HepG2 (cell line): Measurements from ENCODE around the gene ACTN1. TPM values are rescaled to one million over a fixed set of nuclear protein-coding genes. Genes with fewer than 3 reads are reported as not detected.

Experiments
- ADNP ChIP-seq: sonication (generic); formaldehyde crosslinking; IDR thresholded peaks from 2 replicates; pipeline ENCODE4 v1.4.0; 2020; ENCODE audit warnings: missing genetic modification reagents
- ASH2L ChIP-seq: fragments of 300-600, 200-600 bp; sonication (generic); IDR thresholded peaks from 2 replicates; pipeline ENCODE4 v1.7.0; 2017; ENCODE audit warnings: low read depth, mild to moderate bottlenecking, moderate library complexity, mixed read lengths, low read length; ENCODE audit not compliant: insufficient read length
- ELK4 ChIP-seq: sonication (generic); formaldehyde crosslinking; IDR thresholded peaks from 2 replicates; pipeline ENCODE4 v1.9.0; 2021; ENCODE audit warnings: missing genetic modification reagents, borderline replicate concordance
- HNF4G ChIP-seq, 2 experiments: sonication (generic) in 1 of 2; formaldehyde crosslinking in 1 of 2; IDR thresholded peaks; 2 replicates each; pipeline versions ENCODE4 v1.4.0 to v1.6.1; 2011 to 2020; ENCODE audit warnings: borderline replicate concordance in 2 of 2, low read depth in 2 of 2, mild to moderate bottlenecking in 2 of 2, low read length in 1 of 2, missing genetic modification reagents in 1 of 2, moderate library complexity in 1 of 2
- NFIB ChIP-seq: sonication (generic); formaldehyde crosslinking; IDR thresholded peaks from 2 replicates; pipeline ENCODE4 v1.9.0; 2021; ENCODE audit warnings: missing genetic modification reagents, mild to moderate bottlenecking, borderline replicate concordance
- NKX3-1 ChIP-seq: sonication (generic); formaldehyde crosslinking; IDR thresholded peaks from 2 replicates; pipeline ENCODE4 v1.5.0; 2020; ENCODE audit warnings: missing genetic modification reagents
- RBFOX2 ChIP-seq: fragments of 200-400 bp; formaldehyde crosslinking; IDR thresholded peaks from 2 replicates; pipeline ENCODE4 v1.6.1; 2017; ENCODE audit warnings: low read depth, mild to moderate bottlenecking, low read length
- SNAPC5 ChIP-seq: sonication (generic); formaldehyde crosslinking; IDR thresholded peaks from 2 replicates; pipeline ENCODE4 v1.8.1; 2023; ENCODE audit warnings: mild to moderate bottlenecking, missing genetic modification reagents, borderline replicate concordance
- YY1 ChIP-seq: IDR thresholded peaks from 2 replicates; pipeline ENCODE4 v1.6.1; 2011; ENCODE audit warnings: low read length, low read depth, moderate library complexity, mild to moderate bottlenecking; ENCODE audit not compliant: insufficient read depth, insufficient replicate concordance
- ZMAT3 ChIP-seq: sonication (generic); formaldehyde crosslinking; conservative IDR thresholded peaks from 2 replicates; pipeline ENCODE4 v1.7.0; 2021; ENCODE audit warnings: missing genetic modification reagents
- ZNF263 ChIP-seq: sonication (generic); formaldehyde crosslinking; IDR thresholded peaks from 2 replicates; pipeline ENCODE4 v1.4.0; 2020; ENCODE audit warnings: missing genetic modification reagents
- ZNF296 ChIP-seq: sonication (generic); formaldehyde crosslinking; conservative IDR thresholded peaks from 2 replicates; pipeline ENCODE4 v1.5.0; 2020; ENCODE audit warnings: mild to moderate bottlenecking, missing genetic modification reagents
- ZNF460 ChIP-seq: sonication (generic); formaldehyde crosslinking; IDR thresholded peaks from 2 replicates; pipeline ENCODE4 v1.5.1; 2020; ENCODE audit warnings: missing genetic modification reagents, mild to moderate bottlenecking, borderline replicate concordance
- ZNF556 ChIP-seq: sonication (generic); formaldehyde crosslinking; IDR thresholded peaks from 2 replicates; pipeline ENCODE4 v1.4.0; 2020; ENCODE audit warnings: mild to moderate bottlenecking, missing genetic modification reagents, borderline replicate concordance
- ZNF772 ChIP-seq: sonication (generic); formaldehyde crosslinking; IDR thresholded peaks from 2 replicates; pipeline ENCODE4 v1.5.0; 2020; ENCODE audit warnings: mild to moderate bottlenecking, missing genetic modification reagents
- ZNF776 ChIP-seq: sonication (generic); formaldehyde crosslinking; IDR thresholded peaks from 2 replicates; pipeline ENCODE4 v1.4.0; 2020; ENCODE audit warnings: mild to moderate bottlenecking, missing genetic modification reagents
- ZNF788 ChIP-seq: sonication (generic); formaldehyde crosslinking; IDR thresholded peaks from 2 replicates; pipeline ENCODE4 v1.5.0; 2020; ENCODE audit warnings: mild to moderate bottlenecking, missing genetic modification reagents, borderline replicate concordance
- ZSCAN12 ChIP-seq: sonication (generic); formaldehyde crosslinking; IDR thresholded peaks from 2 replicates; pipeline ENCODE4 v1.9.0; 2021; ENCODE audit warnings: mild to moderate bottlenecking, missing genetic modification reagents
- polyA plus RNA-seq, 8 experiments: library from polyadenylated mRNA; depleted of rRNA in 3 of 8; stranded (reverse) in 7 of 8; unstranded in 1 of 8; fragments of >200 nt; fragmentation: Illumina TruSeq in 4 of 8; extraction: Trizol in 4 of 8; gene quantifications; 2 replicates each; pipeline versions ENCODE4 v1.2.1 to v1.2.3, GENCODE V29; 2011 to 2016; ENCODE audit warnings: low read depth in 4 of 8, missing spikeins in 1 of 8, mixed read lengths in 1 of 8; ENCODE audit not compliant: insufficient read depth in 1 of 8
- total RNA-seq, 5 experiments: library from RNA; depleted of rRNA; stranded (reverse); fragments of >200 nt; fragmentation: Illumina TruSeq; extraction: Trizol; gene quantifications; 2 replicates each; pipeline ENCODE4 v1.2.3, GENCODE V29; 2016; ENCODE audit warnings: low read depth in 1 of 5
- TF ChIP-seq, protein P1 (sequence below): sonication (generic); formaldehyde crosslinking; IDR thresholded peaks from 2 replicates; pipeline ENCODE4 v1.8.0; 2022; ENCODE audit warnings: mild to moderate bottlenecking, missing genetic modification reagents
- TF ChIP-seq, protein P2 (sequence below): sonication (generic); formaldehyde crosslinking; IDR thresholded peaks from 2 replicates; pipeline ENCODE4 v1.5.0; 2020; ENCODE audit warnings: missing genetic modification reagents
- TF ChIP-seq, protein P3 (sequence below): sonication (generic); formaldehyde crosslinking; IDR thresholded peaks from 2 replicates; pipeline ENCODE4 v1.9.0; 2022; ENCODE audit warnings: low read depth, missing genetic modification reagents
- TF ChIP-seq, protein P4 (sequence below): sonication (generic); formaldehyde crosslinking; IDR thresholded peaks from 2 replicates; pipeline ENCODE4 v1.4.0; 2020; ENCODE audit warnings: missing genetic modification reagents, mild to moderate bottlenecking, borderline replicate concordance

The ACTN1 gene
- total and polyA plus RNA-seq, 2 of the 13 experiments (the other 11 are each of a cell fraction or from before 2014, with no cell fraction given): 58.6 to 162 TPM

- TF ChIP-seq ZNF556 (CRISPR knock-in tag) (0 out of 2 replicates have a peak, but pooled peaks have one; percentile 15), ZNF460 (no peak), ZNF296 (CRISPR knock-in tag) (no peak), NFIB (CRISPR knock-in tag) (no peak), SNAPC5 (CRISPR knock-in tag) (no peak), ELK4 (CRISPR knock-in tag) (no peak), ZMAT3 (CRISPR knock-in tag) (no peak), ADNP (CRISPR knock-in tag) (no peak; the same call in 1 of the 2 replicates), RBFOX2 (no peak), ASH2L (no peak), ZSCAN12 (CRISPR knock-in tag) (no peak), HNF4G (IDR thresholded peaks at IDR 0.05; ENCODE audit: borderline replicate concordance, low read depth, low read length) (0 out of 2 replicates have a peak, but pooled peaks have one; percentile 4), HNF4G (CRISPR knock-in tag; IDR thresholded peaks at IDR 0.05; ENCODE audit: borderline replicate concordance, low read depth) (no peak), YY1 (no peak), ZNF263 (CRISPR knock-in tag) (0 out of 2 replicates have a peak, but pooled peaks have one; percentile 45), ZNF772 (CRISPR knock-in tag) (no peak), NKX3-1 (CRISPR knock-in tag) (no peak), ZNF776 (CRISPR knock-in tag) (no peak), ZNF788 (CRISPR knock-in tag) (no peak)
- TF ChIP-seq, protein P1, sequence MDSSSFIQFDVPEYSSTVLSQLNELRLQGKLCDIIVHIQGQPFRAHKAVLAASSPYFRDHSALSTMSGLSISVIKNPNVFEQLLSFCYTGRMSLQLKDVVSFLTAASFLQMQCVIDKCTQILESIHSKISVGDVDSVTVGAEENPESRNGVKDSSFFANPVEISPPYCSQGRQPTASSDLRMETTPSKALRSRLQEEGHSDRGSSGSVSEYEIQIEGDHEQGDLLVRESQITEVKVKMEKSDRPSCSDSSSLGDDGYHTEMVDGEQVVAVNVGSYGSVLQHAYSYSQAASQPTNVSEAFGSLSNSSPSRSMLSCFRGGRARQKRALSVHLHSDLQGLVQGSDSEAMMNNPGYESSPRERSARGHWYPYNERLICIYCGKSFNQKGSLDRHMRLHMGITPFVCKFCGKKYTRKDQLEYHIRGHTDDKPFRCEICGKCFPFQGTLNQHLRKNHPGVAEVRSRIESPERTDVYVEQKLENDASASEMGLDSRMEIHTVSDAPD: no peak
- TF ChIP-seq, protein P2, sequence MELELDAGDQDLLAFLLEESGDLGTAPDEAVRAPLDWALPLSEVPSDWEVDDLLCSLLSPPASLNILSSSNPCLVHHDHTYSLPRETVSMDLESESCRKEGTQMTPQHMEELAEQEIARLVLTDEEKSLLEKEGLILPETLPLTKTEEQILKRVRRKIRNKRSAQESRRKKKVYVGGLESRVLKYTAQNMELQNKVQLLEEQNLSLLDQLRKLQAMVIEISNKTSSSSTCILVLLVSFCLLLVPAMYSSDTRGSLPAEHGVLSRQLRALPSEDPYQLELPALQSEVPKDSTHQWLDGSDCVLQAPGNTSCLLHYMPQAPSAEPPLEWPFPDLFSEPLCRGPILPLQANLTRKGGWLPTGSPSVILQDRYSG (CRISPR knock-in tag): no peak
- TF ChIP-seq, protein P3, sequence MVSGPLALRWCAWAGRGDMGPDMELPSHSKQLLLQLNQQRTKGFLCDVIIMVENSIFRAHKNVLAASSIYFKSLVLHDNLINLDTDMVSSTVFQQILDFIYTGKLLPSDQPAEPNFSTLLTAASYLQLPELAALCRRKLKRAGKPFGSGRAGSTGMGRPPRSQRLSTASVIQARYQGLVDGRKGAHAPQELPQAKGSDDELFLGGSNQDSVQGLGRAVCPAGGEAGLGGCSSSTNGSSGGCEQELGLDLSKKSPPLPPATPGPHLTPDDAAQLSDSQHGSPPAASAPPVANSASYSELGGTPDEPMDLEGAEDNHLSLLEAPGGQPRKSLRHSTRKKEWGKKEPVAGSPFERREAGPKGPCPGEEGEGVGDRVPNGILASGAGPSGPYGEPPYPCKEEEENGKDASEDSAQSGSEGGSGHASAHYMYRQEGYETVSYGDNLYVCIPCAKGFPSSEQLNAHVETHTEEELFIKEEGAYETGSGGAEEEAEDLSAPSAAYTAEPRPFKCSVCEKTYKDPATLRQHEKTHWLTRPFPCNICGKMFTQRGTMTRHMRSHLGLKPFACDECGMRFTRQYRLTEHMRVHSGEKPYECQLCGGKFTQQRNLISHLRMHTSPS (CRISPR knock-in tag): no peak
- TF ChIP-seq, protein P4, sequence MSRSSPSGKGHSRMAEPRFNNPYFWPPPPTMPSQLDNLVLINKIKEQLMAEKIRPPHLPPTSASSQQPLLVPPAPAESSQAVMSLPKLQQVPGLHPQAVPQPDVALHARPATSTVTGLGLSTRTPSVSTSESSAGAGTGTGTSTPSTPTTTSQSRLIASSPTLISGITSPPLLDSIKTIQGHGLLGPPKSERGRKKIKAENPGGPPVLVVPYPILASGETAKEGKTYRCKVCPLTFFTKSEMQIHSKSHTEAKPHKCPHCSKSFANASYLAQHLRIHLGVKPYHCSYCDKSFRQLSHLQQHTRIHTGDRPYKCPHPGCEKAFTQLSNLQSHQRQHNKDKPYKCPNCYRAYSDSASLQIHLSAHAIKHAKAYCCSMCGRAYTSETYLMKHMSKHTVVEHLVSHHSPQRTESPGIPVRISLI (CRISPR knock-in tag): no peak
Measured at GRCh38 chr14:68939893-68940613, 39.0 kb downstream of the ACTN1 start (continued).
